SU-DHL-6 (cell line): ENCODE results near the gene AP2S1.

Experiments
- CTCF ChIP-seq: fragments of 200-600 bp; sonication (generic); IDR thresholded peaks from one replicate; pipeline ENCODE4 v1.5.1; 2017; ENCODE audit warnings: antibody characterized with exemption, mild to moderate bottlenecking, low read length, moderate library complexity; ENCODE audit not compliant: insufficient read depth, poor library complexity, severe bottlenecking
- EZH2phosphoT487 ChIP-seq: fragments of 200-600 bp; sonication (generic), shearing (Covaris generic); conservative IDR thresholded peaks from 2 replicates; pipeline ENCODE4 v1.6.1; 2018; ENCODE audit warnings: mild to moderate bottlenecking, antibody characterized with exemption, low read length, moderate library complexity, mixed read lengths

GRCh38 chr19:46880431-46880830, 29.8 kb upstream of the AP2S1 start:
- TF ChIP-seq CTCF = no peak
- no peak for TF ChIP-seq EZH2phosphoT487
